22Rv1 (cell line): Measurements from ENCODE around the gene CSNK1D.

ENCODE experiments used
- H3K27ac ChIP-seq: fragments of 450-650 bp; 2 replicates; pipeline ENCODE4 v1.5.1; 2017
- CTCF ChIP-seq: fragments of 450-650 bp; IDR thresholded peaks from 2 replicates; pipeline ENCODE4 v1.5.1; 2017; ENCODE audit warnings: mild to moderate bottlenecking
- ZFX ChIP-seq: fragments of 450-650 bp; IDR thresholded peaks from 2 replicates; pipeline ENCODE4 v1.6.1; 2017; ENCODE audit warnings: antibody characterized with exemption, borderline replicate concordance

Gene CSNK1D

DNA sequence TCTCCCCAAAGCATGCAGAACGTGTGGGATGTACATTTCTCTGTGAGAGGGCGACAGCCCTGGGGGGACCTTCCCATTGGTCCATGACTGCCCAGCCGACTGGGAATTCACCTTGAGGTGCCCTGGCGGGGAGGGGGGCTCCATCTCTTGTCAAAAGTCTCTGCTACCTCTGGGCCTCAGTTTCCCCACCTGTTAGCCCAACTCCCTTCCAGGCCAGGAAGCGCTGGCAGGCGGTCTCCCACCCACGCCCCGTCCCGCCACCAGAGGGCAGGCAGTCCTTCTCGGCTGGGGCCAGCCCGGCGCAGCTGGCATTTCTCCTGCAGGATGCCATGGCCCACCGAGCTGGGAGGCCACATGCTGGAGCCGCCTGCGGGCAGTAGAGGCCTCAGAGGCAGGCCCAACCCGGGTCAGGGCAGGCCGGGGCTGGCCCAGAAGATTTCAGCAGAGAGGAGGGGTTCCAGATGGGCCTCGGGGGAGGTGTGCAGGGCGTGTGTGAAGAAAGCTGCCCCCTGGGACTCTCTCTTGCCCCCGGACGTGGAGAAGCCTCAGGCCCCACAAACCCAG is 27.3 kb upstream of the CSNK1D start:
- TF ChIP-seq CTCF (peak; percentile 93), ZFX (no peak)
- no peak overlapping the region for H3K27ac ChIP-seq

GRCh38 chr17:82300228-82300627 is 26.7 kb upstream of the CSNK1D start:
- TF ChIP-seq CTCF, result no peak
- TF ChIP-seq ZFX, result no peak
- H3K27ac ChIP-seq, result peak overlapping the region; percentile 97; the same call in 1 of the 2 replicates

DNA sequence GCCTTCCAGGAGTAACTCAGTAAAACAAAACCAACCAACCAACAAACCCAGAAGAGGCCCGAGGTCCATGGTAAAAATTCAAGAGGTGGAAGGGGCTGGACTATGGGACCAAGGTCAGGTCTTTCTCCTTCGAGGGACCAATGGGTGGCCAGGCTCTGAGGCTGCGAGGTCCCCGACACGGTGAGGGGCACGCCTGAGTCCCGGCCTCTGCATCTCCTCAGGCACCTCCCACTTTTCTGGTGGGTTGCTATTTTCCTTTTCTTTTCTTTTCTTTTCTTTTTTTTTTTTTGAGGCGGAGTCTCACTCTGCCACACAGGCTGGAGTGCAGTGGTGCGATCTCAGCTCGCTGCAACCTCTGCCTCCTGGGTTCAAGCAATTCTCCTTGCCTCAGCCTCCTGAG is 26.0 kb upstream of the CSNK1D start:
- peak overlapping the region; percentile 97 for H3K27ac ChIP-seq
- no peak for TF ChIP-seq ZFX
- no peak for TF ChIP-seq CTCF

- no peak for TF ChIP-seq CTCF
- no peak for TF ChIP-seq ZFX
- H3K27ac ChIP-seq, result peak overlapping the region; percentile 97
Observed at GRCh38 chr17:82298538-82299421, 25.3 kb upstream of the CSNK1D start.

GRCh38 chr17:82297714-82298537 is 24.4 kb upstream of the CSNK1D start:
- H3K27ac ChIP-seq, result peak overlapping the region; percentile 97
- TF ChIP-seq CTCF, result 0 out of 2 replicates have a peak, but pooled peaks have one; percentile 6
- no peak for TF ChIP-seq ZFX

DNA sequence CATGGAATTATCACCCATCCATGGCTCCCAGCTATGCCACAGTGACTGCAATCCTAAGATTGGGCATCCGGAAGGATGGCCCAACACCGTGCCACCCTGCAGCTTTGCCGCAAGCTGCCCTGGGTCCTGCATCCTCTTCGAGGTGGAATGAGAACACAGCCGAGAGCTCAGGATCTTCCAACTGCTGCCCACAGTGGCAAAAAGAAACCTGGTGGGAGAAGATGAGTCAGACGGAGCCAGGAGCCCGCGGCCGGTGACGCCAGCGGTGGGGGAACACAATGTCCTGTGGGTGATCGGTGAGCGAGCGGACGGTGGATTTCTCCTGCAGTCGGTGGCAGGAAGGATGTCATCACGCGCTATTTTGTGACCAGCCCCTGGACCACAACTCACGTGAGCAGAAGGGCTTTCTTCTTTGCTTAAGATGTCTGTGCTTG is 23.8 kb upstream of the CSNK1D start:
- H3K27ac ChIP-seq, result peak overlapping the region; percentile 97

More for the DNA sequence above, 23.8 kb upstream of the CSNK1D start:
- TF ChIP-seq CTCF (no peak), ZFX (no peak)
